Central memory CD4-positive, alpha-beta T cell (primary cell): ENCODE results near the gene SRSF10.
"Not testable (repeated sequence)": the region's sequence is repeated elsewhere in the genome, so short reads cannot be mapped to it uniquely, and the experiment has no call there.

Source experiments
- DNase-seq: peaks from one replicate; pipeline ENCODE4 v3.0.0; 2022

The SRSF10 gene

GRCh38 chr1:23996700-23997229 is 16.6 kb upstream of the SRSF10 start:
- no peak for DNase-seq

DNA sequence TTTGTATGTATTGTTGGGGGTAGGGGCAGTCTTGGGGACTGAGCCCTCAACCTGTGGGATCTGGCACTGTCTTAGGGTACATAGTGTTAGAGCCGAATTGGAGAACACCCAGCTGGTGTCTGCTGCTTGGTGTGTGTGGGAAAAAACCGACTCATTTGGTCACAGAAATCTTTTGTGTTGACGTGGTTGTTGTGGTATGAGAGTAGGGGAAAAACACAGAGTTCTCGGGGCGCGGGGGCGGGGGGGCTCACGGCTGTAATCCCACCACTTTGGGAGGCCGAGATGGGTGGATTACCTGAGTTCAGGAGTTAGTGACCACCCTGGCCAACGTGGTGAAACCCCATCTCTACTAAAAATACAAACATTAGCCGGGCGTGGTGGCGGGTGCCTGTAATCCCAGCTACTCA is 15.3 kb upstream of the SRSF10 start:
- no peak for DNase-seq

DNA sequence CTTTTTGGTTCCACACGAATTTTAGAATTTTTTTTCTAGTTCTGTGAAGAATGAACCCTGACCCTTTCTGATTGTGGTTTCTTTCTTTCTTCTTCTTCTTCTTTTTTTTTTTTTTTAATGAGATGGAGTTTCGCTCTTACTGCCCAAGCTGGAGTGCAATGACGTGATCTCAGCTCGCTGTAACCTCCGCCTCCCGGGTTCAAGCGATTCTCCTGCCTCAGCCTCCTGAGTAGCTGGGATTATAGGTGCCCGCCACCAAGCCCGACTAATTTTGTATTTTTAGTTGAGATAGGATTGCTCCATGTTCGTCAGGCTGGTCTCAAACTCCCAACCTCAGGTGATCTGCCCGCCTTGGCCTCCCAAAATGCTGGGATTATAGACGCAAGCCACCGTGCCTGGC is 11.9 kb upstream of the SRSF10 start:
- not testable (repeated sequence) for DNase-seq

DNA sequence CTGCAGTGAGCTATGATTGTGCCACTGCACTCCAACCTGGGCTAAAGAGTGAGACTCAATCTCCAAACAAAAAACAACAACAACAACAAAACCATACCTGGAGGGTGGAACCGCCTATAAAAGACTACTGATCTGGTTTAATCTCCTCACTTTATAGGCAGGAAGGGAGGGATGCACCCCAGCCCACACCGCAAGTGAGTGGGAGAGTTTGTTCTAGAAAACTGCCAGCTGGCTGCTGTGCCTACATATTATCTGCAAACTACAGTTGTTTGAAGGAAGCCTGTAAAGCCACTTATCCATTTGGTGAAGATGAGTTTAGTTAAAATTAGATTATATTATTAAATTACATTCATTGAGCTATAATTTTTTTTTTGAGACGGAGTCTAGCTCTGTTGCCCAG is 9.1 kb upstream of the SRSF10 start:
- no peak for DNase-seq

DNA sequence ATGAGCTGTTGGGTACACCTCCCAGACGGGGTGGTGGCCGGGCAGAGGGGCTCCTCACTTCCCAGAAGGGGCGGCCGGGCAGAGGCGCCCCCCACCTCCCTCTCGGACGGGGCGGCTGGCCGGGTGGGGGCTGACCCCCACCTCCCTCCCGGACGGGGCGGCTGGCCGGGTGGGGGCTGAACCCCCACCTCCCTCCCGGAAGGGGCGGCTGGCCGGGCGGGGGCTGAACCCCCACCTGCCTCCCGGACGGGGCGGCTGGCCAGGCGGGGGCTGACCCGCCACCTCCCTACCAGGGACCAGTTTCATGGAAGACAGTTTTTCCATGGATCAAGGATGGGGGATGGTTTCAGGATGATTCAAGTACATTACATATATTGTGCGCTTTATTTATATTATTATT is 6.9 kb upstream of the SRSF10 start:
- not testable (repeated sequence) for DNase-seq

DNA sequence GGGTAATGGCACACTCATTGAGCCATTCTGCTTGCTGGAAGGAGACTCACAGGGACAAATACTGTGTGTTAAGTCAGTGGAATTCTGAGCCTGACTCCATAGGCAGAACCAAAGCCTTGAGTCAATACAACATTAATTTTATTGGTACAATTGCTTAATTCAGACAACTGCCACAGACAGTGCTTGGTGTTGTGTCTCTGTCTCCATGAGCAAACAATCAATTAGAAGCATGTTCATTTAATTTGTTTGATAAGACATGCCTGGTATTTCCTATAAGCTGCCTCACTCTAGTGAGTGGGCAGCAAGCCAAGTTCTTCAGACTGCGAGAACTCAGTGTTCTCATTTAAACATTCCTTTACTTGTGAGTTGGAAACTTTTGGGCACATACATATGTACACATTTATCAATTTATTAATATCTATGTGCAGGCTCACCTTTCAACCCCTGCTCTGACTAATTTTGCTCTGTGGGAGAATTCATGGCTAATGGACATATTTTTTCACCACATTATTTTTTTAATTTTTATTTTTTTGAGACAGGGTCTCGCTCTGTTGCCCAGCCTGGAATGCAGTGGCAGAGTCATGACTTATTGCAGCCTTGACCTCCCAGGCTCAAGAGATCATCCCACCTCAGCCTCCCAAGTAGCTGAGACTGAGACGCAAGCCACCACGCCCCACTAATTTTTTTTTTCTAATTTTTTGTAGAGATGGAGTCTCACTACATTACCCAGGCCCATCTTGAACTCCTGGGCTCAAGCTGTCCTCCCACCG is 4.5 kb upstream of the SRSF10 start:
- DNase-seq: no peak

DNA sequence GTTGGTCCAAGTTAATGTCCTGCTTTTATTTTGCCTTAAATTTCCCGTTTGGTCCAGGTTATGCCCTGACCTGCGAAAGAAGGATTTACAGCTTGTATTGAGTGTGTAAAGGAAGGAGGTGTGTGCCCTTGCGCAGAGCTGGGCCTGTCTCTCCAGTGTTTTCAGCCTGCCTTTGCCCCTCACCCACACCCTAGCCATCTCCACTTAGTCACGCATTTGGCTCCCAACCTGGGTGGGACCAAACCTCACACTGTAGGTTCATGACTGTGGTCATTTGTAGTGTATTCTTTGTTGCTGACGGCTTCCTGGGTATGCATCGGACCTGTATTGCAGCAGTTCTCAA is 572 bp upstream of the SRSF10 start:
- no peak for DNase-seq

DNA sequence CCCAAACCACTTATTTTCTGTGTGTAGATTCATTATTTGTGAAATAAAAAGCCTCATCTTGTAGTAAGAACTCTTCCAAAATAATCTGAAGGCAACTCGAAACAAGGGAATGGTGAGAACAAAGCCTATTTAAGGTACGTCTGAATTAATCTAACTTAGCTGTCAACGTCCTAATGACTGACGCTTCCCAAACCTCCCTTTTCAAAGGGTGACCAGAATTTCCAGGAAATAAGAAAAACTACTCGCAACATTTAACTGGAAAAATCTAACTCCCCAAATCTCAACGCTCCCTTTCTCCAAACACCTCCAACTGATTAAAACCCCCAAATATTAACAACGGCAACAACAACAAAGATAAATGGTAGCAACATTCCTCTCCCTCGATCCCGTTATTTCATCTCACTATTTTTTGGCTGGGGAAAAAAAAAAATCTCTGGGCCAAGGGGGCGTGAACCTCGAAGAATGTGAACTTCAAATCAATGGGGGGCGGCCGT is 693 bp downstream of the SRSF10 start:
- DNase-seq: no peak

GRCh38 chr1:23978805-23979204 is 1.3 kb downstream of the SRSF10 start:
- DNase-seq: no peak

DNA sequence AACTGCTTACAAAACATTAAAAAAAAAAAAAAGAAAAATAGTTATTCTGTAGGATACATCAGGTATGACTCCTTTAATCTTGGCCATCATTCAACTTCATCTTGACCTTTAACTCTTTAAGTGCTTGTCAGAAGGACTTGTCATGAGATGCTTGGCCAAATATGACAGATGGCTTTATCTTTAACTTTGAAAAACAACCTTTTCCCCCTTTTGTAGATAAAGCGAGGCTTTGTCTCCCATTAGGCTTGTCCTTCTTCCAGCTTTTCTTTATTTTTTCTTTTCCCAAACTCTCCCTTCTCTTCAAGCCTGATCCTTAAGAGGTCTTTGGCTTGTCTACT is 2.3 kb downstream of the SRSF10 start:
- no peak for DNase-seq

DNA sequence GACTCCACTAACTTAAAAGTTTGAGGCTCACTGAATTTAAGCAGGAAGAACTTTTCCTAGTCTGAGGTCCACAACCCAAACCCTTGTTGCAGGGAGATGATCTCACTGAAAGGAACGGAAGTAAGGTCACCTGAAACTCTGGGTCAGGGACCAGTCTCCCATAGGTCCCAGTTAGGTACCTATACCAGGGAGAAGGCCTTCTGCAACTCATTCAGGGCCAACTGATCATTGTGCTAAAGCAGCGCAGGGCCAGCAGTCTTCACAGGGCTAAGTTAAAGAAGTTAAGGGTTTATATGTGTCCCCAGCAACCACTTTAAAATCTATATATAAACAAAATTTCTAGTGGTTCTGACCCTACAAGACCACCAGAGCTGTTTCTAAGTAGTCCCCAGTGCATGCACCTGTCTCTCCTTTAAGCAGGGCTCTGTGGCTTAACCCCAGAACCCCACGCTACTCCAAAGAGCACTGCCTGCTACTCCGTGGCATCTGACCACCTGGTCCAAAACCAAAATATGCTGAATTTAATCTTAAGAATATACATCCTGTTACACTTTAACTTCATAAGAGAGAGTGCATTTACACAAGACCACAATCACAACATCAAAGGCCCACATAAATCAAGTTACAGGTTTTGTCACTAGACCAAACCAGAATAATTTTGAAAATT is 2.8 kb downstream of the SRSF10 start:
- DNase-seq: no peak

GRCh38 chr1:23967871-23968270 is 12.3 kb downstream of the SRSF10 start:
- no peak for DNase-seq

- no peak for DNase-seq
Measured at GRCh38 chr1:23966973-23967493, 13.1 kb downstream of the SRSF10 start.

DNA sequence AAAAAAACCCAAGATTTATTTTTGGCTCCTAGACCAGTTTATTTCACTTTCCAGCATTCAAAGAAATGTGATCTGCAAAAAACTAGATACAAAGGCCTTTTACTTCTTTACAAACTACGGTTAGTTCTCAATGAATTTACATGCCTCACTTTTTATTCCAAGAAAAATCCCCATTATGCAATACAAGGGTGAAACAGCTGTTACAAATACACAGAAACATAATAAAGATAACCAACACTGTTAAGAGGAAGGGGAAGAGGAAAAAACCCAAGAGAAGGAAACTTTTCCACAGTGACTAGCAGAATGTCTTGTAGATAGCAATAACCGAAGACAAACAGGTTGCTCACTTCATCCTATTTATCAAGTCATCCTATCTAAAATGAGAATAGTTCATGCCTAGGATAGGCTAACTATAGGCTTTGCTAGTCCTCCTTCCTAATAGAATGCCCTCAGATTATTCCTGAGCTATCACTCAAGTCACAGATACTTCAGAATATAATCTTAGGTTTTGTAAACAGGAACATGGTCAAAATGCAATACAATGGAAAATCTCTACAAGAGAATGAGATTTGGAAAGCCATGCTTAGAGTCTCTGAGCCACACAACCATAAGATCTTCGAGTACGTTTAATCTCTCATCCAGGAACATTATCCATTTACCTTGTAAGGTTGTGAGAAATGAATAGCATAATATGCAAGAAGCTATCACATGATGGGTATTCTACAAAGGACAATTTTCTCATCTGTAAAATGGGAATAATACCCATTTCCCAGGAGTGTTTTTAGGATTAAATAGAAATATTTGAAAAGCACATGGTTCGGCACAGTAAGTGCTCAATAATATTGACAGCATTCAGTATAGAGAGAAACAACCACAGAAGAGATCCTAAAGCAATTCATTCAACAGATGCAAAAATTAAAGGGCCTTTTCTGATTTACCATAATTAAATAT is 15.1 kb downstream of the SRSF10 start:
- DNase-seq: no peak

DNA sequence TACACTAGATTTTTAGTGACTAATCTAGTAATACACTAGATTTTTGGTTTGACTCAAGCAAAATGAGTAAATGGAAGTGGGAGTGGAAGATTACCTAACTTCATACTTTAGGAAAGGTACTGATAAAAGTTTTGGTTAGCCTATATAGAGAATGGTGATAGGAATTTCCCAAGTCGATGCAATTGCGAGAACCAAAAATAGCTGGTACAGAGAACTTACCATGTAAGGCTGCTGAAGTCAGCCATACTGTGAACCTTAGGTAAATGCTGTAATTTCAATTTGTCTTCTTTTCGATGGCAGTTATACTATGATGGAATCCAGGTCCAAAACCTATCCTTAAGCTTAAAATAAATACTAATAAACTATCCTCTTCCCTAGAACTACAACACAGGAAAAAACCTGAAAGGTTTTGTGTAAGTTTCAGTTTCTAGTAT is 15.9 kb downstream of the SRSF10 start:
- DNase-seq: no peak

- DNase-seq: no peak
Measured at GRCh38 chr1:23963617-23964234, 16.4 kb downstream of the SRSF10 start.

DNA sequence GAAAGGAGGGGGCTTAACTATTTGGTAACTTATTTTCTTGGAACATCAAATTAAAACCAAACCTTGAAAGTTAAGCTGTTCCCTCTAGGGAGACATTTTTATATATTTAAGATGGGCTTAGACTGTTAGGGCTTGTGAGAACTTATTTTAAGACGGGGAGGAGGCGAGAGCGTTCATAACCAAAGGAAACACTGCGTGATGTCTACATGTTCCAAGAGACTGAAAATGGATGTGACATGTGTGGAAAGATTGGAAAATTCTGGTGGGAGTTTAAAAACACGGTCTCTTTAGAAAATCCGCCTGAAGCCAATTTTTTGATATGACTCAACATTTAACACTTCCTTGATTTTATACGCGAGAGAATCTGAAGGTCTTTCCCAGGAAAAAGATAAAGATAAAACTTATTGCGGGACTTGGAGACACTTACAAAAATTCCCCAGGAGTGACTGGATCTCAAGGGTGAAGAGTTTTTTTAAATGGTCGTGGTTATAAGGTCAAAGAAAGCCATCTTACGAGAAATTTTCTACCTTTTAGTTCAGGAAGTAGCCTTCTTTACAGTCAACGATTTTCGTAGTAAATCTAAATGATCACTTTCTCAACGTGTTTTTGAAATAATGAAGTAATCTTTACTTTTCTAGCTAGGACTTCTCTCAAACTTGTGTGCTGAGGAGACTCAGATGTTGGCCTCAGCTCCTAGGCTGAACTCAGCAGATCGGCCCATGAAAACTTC is 19.7 kb downstream of the SRSF10 start:
- no peak for DNase-seq

DNA sequence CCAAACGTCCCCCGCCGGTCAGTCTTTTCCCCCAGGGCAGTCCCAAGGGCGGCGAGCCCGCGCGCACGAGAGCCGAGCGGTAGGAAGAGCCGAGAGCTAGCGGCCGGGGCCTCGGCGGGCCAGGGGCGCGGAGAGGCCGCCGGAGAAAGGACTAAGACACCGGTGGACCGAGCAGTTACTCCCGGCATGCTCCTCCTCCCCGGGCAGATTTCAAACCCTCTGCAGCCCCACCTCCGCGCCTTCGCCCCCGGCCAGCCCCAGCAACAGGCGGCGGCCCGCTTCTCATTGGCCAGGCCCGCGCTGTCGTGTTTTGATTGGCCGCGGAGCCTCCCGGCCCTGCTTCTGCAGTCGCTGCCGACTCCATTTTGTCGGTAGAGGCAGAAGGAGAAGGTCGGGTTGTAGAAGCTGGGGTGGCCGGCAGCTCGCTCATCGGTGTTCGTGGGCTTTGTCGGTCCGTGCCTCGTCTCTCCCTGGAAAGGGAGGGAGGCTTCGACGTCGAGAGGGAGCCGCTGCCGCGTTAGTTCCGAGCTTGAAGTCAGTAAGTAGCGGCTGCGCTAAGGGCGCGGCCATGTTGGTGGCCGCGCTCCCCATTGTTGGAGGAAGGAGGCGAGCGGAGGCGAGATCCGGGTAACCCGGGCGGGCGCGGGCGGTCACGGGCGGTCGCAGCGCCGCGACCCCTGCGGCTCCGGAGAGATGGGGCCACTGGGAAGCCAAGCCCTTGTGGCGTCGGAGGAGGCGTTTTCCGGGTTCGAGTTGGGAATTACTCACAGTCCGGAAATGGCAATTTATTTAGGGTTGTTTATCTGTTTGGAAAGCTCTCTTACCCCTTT is 20.5 kb downstream of the SRSF10 start, which contains the start of gene PNRC2:
PNRC2 (plus strand) TSS at position 368 of the 830 bp plus-strand sequence. CDS start 1,630 bp downstream, outside the sequence.
- DNase-seq: peak; percentile 96

DNA sequence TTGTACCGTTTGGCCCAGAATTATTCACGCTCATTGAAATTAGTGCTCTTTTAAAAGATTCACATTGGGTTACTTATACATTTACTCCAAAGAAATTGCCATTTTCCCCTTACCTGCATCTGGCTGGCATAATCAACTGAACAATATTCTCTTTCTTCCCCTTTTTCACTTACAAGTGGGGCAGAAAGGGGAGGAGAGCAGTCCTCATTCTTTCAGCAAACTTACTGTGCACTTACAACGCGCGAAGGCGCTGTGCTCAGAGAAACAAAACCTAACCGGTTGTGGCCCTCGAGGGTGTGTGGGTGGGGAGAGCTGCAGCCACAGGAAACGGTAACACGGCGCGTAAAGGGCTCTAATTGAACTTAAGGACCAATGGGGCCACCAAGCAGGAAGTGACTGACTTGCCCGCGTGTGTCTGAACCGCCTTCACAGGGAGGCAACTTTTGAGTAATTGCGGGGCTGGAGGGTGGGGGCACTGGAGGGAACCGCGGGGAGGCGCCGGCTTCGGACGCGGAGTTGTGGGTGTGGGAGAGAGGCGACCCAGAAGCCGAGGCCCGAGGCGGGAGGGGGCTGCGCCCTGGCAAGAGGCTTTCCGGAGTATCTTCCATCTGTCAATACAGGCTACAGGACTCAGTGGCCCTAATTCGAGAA is 21.2 kb downstream of the SRSF10 start:
- DNase-seq: peak; percentile 94
